GM12878 (cell line): Measurements from ENCODE around the gene CD180. TPM values are rescaled to one million over a fixed set of nuclear protein-coding genes. Genes with fewer than 3 reads are reported as not detected.

ENCODE experiments used
- ATAC-seq: fragments of 200-7000 bp; cut with Tn5 transposase; 3 replicates; pipeline ENCODE4 v1.9.1; 2020; ENCODE audit warnings: mild to moderate bottlenecking, moderate library complexity
- BruUV-seq: library from RNA; stranded (reverse); fragments of 400-500 nt; replicated peaks from 2 replicates; lab custom pipeline; 2021; lab: Mats Ljungman, UMichigan
- CTCF ChIA-PET: fragments of 300-600 bp; sonication (Branson Sonifier 250); formaldehyde crosslinking; extraction: SDS; loops from one replicate; lab custom pipeline; 2021; ENCODE audit warnings: inconsistent platforms; lab: Yijun Ruan, JAX
- POLR2A ChIA-PET: fragments of 350-600 bp; formaldehyde crosslinking; extraction: SDS; loops from one replicate; lab custom pipeline; 2021; ENCODE audit warnings: inconsistent platforms; lab: Charles Lee
- RAD21 ChIA-PET: fragments of 300-600 bp; sonication (Branson Sonifier 250); formaldehyde crosslinking; loops from one replicate; lab custom pipeline; 2023; ENCODE audit warnings: antibody characterized with exemption; ENCODE audit not compliant: unreplicated experiment; lab: Charles Lee
- SMC1A ChIA-PET: fragments of 300-600 bp; sonication (Branson Sonifier 250); formaldehyde crosslinking; loops from one replicate; lab custom pipeline; 2023; ENCODE audit not compliant: unreplicated experiment, uncharacterized antibody; lab: Charles Lee
- DNase-seq: peaks from one replicate; pipeline ENCODE4 v3.0.0-alpha.2; 2011; ENCODE audit warnings: low read depth, low spot score
- FAIRE-seq: peaks from 3 replicates; lab custom pipeline; 2011; peaks lifted over from hg19 to GRCh38; lab: Jason Lieb, UNC
- H2AFZ ChIP-seq: 2 replicates; pipeline ENCODE4 v1.6.0; 2011; ENCODE audit warnings: low read depth, low read length, control low read depth; ENCODE audit not compliant: control insufficient read depth
- H3K27ac ChIP-seq: 2 replicates; pipeline ENCODE4 v1.5.1; 2011; ENCODE audit warnings: control low read depth; ENCODE audit not compliant: control insufficient read depth, insufficient read depth
- H3K27me3 ChIP-seq, 2 experiments: replicated peaks in 1 of 2; 2 replicates each; pipeline versions ENCODE4 v1.6.0 to v1.6.1; 2011; ENCODE audit warnings: low read length in 1 of 2; ENCODE audit not compliant: control insufficient read depth in 2 of 2, insufficient read depth in 2 of 2
- H3K36me3 ChIP-seq, 2 experiments: 2 replicates each; pipeline ENCODE4 v1.5.1; 2011; ENCODE audit warnings: low read length in 1 of 2; ENCODE audit not compliant: control insufficient read depth in 2 of 2, insufficient read depth in 2 of 2
- H3K4me1 ChIP-seq: 2 replicates; pipeline ENCODE4 v1.6.1; 2011; ENCODE audit warnings: mild to moderate bottlenecking, low read length, moderate library complexity, mixed read lengths; ENCODE audit not compliant: control insufficient read depth, insufficient read depth
- H3K4me2 ChIP-seq: 2 replicates; pipeline ENCODE4 v1.6.0; 2011; ENCODE audit warnings: control low read depth; ENCODE audit not compliant: control insufficient read depth, insufficient read depth
- H3K4me3 ChIP-seq: fragments of 200-600 bp; sonication (generic); 2 replicates; pipeline ENCODE4 v1.5.1; 2016
- H3K79me2 ChIP-seq: 2 replicates; pipeline ENCODE4 v1.6.0; 2011; ENCODE audit warnings: low read length; ENCODE audit not compliant: control insufficient read depth, insufficient read depth
- H3K9ac ChIP-seq: 2 replicates; pipeline ENCODE4 v1.8.0; 2011; ENCODE audit warnings: low read length, control low read depth, mixed read lengths; ENCODE audit not compliant: control insufficient read depth, insufficient read depth
- H3K9me3 ChIP-seq: replicated peaks from 3 replicates; pipeline ENCODE4 v1.5.1; 2011; ENCODE audit warnings: mild to moderate bottlenecking, low read length; ENCODE audit not compliant: control insufficient read depth, insufficient read depth
- H4K20me1 ChIP-seq: 2 replicates; pipeline ENCODE4 v1.6.0; 2011; ENCODE audit not compliant: control insufficient read depth, insufficient read depth
- FOXK2 ChIP-seq: fragments of 450-650 bp; IDR thresholded peaks from 2 replicates; pipeline ENCODE4 v1.6.1; 2017; ENCODE audit warnings: mild to moderate bottlenecking, moderate library complexity
- KLF5 ChIP-seq: fragments of 450-650 bp; IDR thresholded peaks from 2 replicates; pipeline ENCODE4 v1.6.1; 2014; ENCODE audit warnings: mild to moderate bottlenecking; ENCODE audit not compliant: partially characterized antibody
- MLLT1 ChIP-seq: fragments of 450-650 bp; IDR thresholded peaks from 2 replicates; pipeline ENCODE4 v1.6.1; 2016; ENCODE audit warnings: mild to moderate bottlenecking
- WGBS: methylation state at CpG from one replicate; pipeline ENCODE4 v1.1.6; 2016; ENCODE audit warnings: low lambda C conversion rate; ENCODE audit not compliant: insufficient replicate concordance, insufficient coverage; ENCODE audit errors: missing lambda C conversion rate; 5-methylcytosine and 5-hydroxymethylcytosine counted together
- in situ Hi-C: fragments of 300-500 bp; cut with MboI; formaldehyde crosslinking; loops from 9 replicates; pipeline ENCODE4 v1.14.3; 2018; ENCODE audit warnings: mixed read lengths
- intact Hi-C: fragments of 100-400 bp; cut with micrococcal nuclease; formaldehyde crosslinking; loops from one replicate; pipeline ENCODE4 v1.14.2; 2022; ENCODE audit not compliant: unreplicated experiment
- polyA plus RNA-seq, 11 experiments: library from polyadenylated mRNA; depleted of rRNA in 4 of 11; unstranded in 6 of 11; stranded (reverse) in 5 of 11; fragments of >200 nt; fragmentation: Nextera tagmentation in 4 of 11; fragmentation: Illumina TruSeq in 1 of 11; extraction: Ambion mirVana in 4 of 11; extraction: Trizol in 1 of 11; gene quantifications; 1 replicate in 1 of 11; 2 replicates in 10 of 11; pipeline versions ENCODE4 v1.2.1 to v1.2.3, GENCODE V29; 2011 to 2016; ENCODE audit warnings: inconsistent platforms in 2 of 11, missing spikeins in 2 of 11, low read depth in 1 of 11
- total RNA-seq, 4 experiments: library from RNA; depleted of rRNA in 3 of 4; stranded (reverse); fragments of >200 nt in 3 of 4; fragmentation: Illumina TruSeq in 1 of 4; extraction: Trizol in 1 of 4; gene quantifications; 2 replicates each; pipeline versions ENCODE4 v1.2.1 to v1.2.3, GENCODE V29; 2013 to 2021

The CD180 gene
- total and polyA plus RNA-seq, 10 of the 15 experiments (the other 5 are each of a cell fraction or from before 2014, with no cell fraction given): 0.22 to 9.7 (median 2.9) TPM

- no TSS peak for BruUV-seq
- Histone ChIP-seq H2AFZ (no peak overlapping the region), H3K36me3 (no peaks in the 10 kb centered on the region), H3K4me1 (peaks cover 4% of the 10 kb centered on the region; the same call in 1 of the 2 replicates), H3K4me3 (no peak overlapping the region), H4K20me1 (no peaks in the 10 kb centered on the region; the same call in 1 of the 2 replicates), H3K79me2 (no peaks in the 10 kb centered on the region), H3K4me2 (no peak overlapping the region), H3K9ac (no peak overlapping the region), H3K27me3 (peaks cover 0 to 3% of the 10 kb centered on the region in 2 experiments; a peak in 3 of 4 replicates), H3K27ac (no peak overlapping the region), H3K9me3 (no peaks in the 10 kb centered on the region)
- 46% methylated on average over 2 of the region's 2 CpGs for WGBS
- in situ Hi-C loops (no loop called here), intact Hi-C loops (loop anchor here (10.0 kb wide), 2 partner anchors 168 to 1102 kb away; no protein-coding TSS in a partner anchor)
- CTCF ChIA-PET: interaction anchor here (1.3 kb wide), 1 partner anchor 56 kb away, joined by 4 read pairs; no protein-coding TSS in a partner anchor
- FAIRE-seq (no peak), ATAC-seq (no peak), DNase-seq (no peak)
- SMC1A ChIA-PET: no interaction called here
- POLR2A ChIA-PET: no interaction called here
- RAD21 ChIA-PET: no interaction called here
- TF ChIP-seq FOXK2 (no peak), KLF5 (no peak)
Observed at GRCh38 chr5:67153292-67153691, 43.3 kb downstream of the CD180 start.

GRCh38 chr5:67152400-67152799 is 44.2 kb downstream of the CD180 start:
- CTCF ChIA-PET: interaction anchor here (1.3 kb wide), 1 partner anchor 56 kb away, joined by 4 read pairs; no protein-coding TSS in a partner anchor
- in situ Hi-C loops: no loop called here
- intact Hi-C loops: loop anchor here (10.0 kb wide), 2 partner anchors 168 to 1102 kb away; no protein-coding TSS in a partner anchor

More at GRCh38 chr5:67152400-67152799, 44.2 kb downstream of the CD180 start:
- Histone ChIP-seq H4K20me1 (no peaks in the 10 kb centered on the region; the same call in 1 of the 2 replicates), H3K27ac (no peak overlapping the region), H3K27me3 (peaks cover 0 to 3% of the 10 kb centered on the region in 2 experiments; a peak in 3 of 4 replicates), H3K79me2 (no peaks in the 10 kb centered on the region), H2AFZ (no peak overlapping the region), H3K4me3 (no peak overlapping the region), H3K4me1 (peaks cover 4% of the 10 kb centered on the region; the same call in 1 of the 2 replicates), H3K4me2 (no peak overlapping the region), H3K36me3 (no peaks in the 10 kb centered on the region), H3K9me3 (no peaks in the 10 kb centered on the region), H3K9ac (no peak overlapping the region)
- no peak for FAIRE-seq
- BruUV-seq: no TSS peak
- ChIA-PET SMC1A (no interaction called here), POLR2A (no interaction called here), RAD21 (no interaction called here)
- no peak for DNase-seq
- no peak for TF ChIP-seq MLLT1
- WGBS: 78% methylated on average over 6 of the region's 6 CpGs
- no peak for ATAC-seq
